Panc1 (cell line): ENCODE results near the gene SLC9A9.

Experiments
- POLR2AphosphoS5 ChIP-seq: IDR thresholded peaks from 2 replicates; pipeline ENCODE4 v1.6.1; 2012; ENCODE audit warnings: mild to moderate bottlenecking, low read depth, low read length, moderate library complexity
- REST ChIP-seq, 2 experiments: IDR thresholded peaks; 2 replicates each; pipeline ENCODE4 v1.6.1; 2011 to 2012; ENCODE audit warnings: low read depth in 2 of 2, control low read depth in 1 of 2, low read length in 1 of 2, mild to moderate bottlenecking in 1 of 2, moderate library complexity in 1 of 2; ENCODE audit not compliant: insufficient read depth in 1 of 2
- SIN3A ChIP-seq: IDR thresholded peaks from 2 replicates; pipeline ENCODE4 v1.6.1; 2012; ENCODE audit warnings: low read depth, mild to moderate bottlenecking, low read length, moderate library complexity, borderline replicate concordance; ENCODE audit not compliant: insufficient read depth
- TF ChIP-seq, protein P1 (sequence below): fragments of 450-650 bp; IDR thresholded peaks from 2 replicates; pipeline ENCODE4 v1.5.1; 2017; ENCODE audit warnings: mild to moderate bottlenecking

- TF ChIP-seq, protein P1, sequence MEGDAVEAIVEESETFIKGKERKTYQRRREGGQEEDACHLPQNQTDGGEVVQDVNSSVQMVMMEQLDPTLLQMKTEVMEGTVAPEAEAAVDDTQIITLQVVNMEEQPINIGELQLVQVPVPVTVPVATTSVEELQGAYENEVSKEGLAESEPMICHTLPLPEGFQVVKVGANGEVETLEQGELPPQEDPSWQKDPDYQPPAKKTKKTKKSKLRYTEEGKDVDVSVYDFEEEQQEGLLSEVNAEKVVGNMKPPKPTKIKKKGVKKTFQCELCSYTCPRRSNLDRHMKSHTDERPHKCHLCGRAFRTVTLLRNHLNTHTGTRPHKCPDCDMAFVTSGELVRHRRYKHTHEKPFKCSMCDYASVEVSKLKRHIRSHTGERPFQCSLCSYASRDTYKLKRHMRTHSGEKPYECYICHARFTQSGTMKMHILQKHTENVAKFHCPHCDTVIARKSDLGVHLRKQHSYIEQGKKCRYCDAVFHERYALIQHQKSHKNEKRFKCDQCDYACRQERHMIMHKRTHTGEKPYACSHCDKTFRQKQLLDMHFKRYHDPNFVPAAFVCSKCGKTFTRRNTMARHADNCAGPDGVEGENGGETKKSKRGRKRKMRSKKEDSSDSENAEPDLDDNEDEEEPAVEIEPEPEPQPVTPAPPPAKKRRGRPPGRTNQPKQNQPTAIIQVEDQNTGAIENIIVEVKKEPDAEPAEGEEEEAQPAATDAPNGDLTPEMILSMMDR: no peak
- TF ChIP-seq SIN3A: no peak
- no peak for TF ChIP-seq POLR2AphosphoS5
- no peak for TF ChIP-seq REST (IDR thresholded peaks at IDR 0.05; ENCODE audit: insufficient read depth in 1 of 2, low read depth in 2 of 2, low read length in 1 of 2)
Observed at GRCh38 chr3:143367171-143367570, 481.1 kb downstream of the SLC9A9 start.
